H1 (cell line): ENCODE measurements around the gene PCDHGB1. TPM values are rescaled to one million over a fixed set of nuclear protein-coding genes. Genes with fewer than 3 reads are reported as not detected.

ENCODE experiments used
- CTCF ChIA-PET: fragments of 300-600 bp; sonication (Branson Sonifier 250); formaldehyde crosslinking; loops from one replicate; lab custom pipeline; 2021; ENCODE audit not compliant: partially characterized antibody; lab: Charles Lee
- POLR2A ChIA-PET: fragments of 300-600 bp; sonication (Branson Sonifier 250); formaldehyde crosslinking; loops from one replicate; lab custom pipeline; 2021; ENCODE audit warnings: inconsistent platforms; ENCODE audit not compliant: partially characterized antibody; lab: Charles Lee
- DNase-seq, 2 experiments: peaks; one replicate each; pipeline versions ENCODE4 v3.0.0 to v3.0.0-alpha.2; 2010 to 2022; ENCODE audit warnings: low spot score in 2 of 2, low read depth in 1 of 2, mixed read lengths in 1 of 2
- FAIRE-seq: peaks from 2 replicates; lab custom pipeline; 2011; peaks lifted over from hg19 to GRCh38; lab: Jason Lieb, UNC
- H2AFZ ChIP-seq: 2 replicates; pipeline ENCODE4 v1.8.1; 2012; ENCODE audit warnings: low read length, inconsistent platforms
- H2AK5ac ChIP-seq: 2 replicates; pipeline ENCODE4 v1.6.1; 2013; ENCODE audit warnings: low read depth, low read length
- H2BK120ac ChIP-seq: replicated peaks from 2 replicates; pipeline ENCODE3; 2013; ENCODE audit warnings: low read depth, low read length, inconsistent platforms
- H2BK12ac ChIP-seq: 2 replicates; pipeline ENCODE4 v1.6.1; 2013; ENCODE audit warnings: low read depth, low read length
- H2BK15ac ChIP-seq: 2 replicates; pipeline ENCODE4 v1.6.1; 2013; ENCODE audit warnings: low read length
- H2BK20ac ChIP-seq: 2 replicates; pipeline ENCODE4 v1.6.1; 2013; ENCODE audit warnings: low read length
- H2BK5ac ChIP-seq: 2 replicates; pipeline ENCODE4 v1.6.1; 2013; ENCODE audit warnings: low read depth, low read length
- H3K14ac ChIP-seq: 2 replicates; pipeline ENCODE4 v1.6.1; 2013; ENCODE audit warnings: inconsistent platforms; ENCODE audit not compliant: insufficient read length
- H3K18ac ChIP-seq: 2 replicates; pipeline ENCODE4 v1.6.1; 2013; ENCODE audit warnings: low read length; ENCODE audit errors: extremely low read depth
- H3K23ac ChIP-seq: 2 replicates; pipeline ENCODE4 v1.6.1; 2013; ENCODE audit warnings: inconsistent platforms; ENCODE audit not compliant: insufficient read length
- H3K23me2 ChIP-seq: 2 replicates; pipeline ENCODE4 v1.6.1; 2013; ENCODE audit warnings: low read depth, low read length
- H3K27ac ChIP-seq: 2 replicates; pipeline ENCODE4 v1.6.1; 2011; ENCODE audit warnings: low read depth, low read length, inconsistent platforms
- H3K27me3 ChIP-seq, 4 experiments: replicated peaks in 1 of 4; 1 replicate in 1 of 4; 2 replicates in 3 of 4; pipeline versions ENCODE4 v1.6.1 to v1.8.1; 2011 to 2013; ENCODE audit warnings: low read length in 3 of 4, mild to moderate bottlenecking in 3 of 4, inconsistent platforms in 2 of 4, mixed read lengths in 2 of 4, moderate library complexity in 1 of 4; ENCODE audit not compliant: control insufficient read depth in 3 of 4, insufficient read depth in 3 of 4; ENCODE audit errors: extremely low read depth in 1 of 4
- H3K36me3 ChIP-seq, 4 experiments: 2 replicates each; pipeline versions ENCODE4 v1.6.1 to v1.8.1; 2011 to 2013; ENCODE audit warnings: mild to moderate bottlenecking in 4 of 4, low read length in 3 of 4, moderate library complexity in 2 of 4, control low read depth in 1 of 4, inconsistent platforms in 1 of 4; ENCODE audit not compliant: insufficient read depth in 4 of 4, control insufficient read depth in 2 of 4
- H3K4ac ChIP-seq: replicated peaks from 2 replicates; pipeline ENCODE3; 2013; ENCODE audit warnings: low read length, low read depth, mixed read lengths, inconsistent platforms; ENCODE audit not compliant: insufficient read length
- H3K4me1 ChIP-seq, 4 experiments: replicated peaks in 1 of 4; 1 replicate in 1 of 4; 2 replicates in 3 of 4; pipeline versions ENCODE4 v1.6.1 to v1.8.1; 2011 to 2013; ENCODE audit warnings: low read length in 3 of 4, inconsistent platforms in 2 of 4, mixed read lengths in 1 of 4; ENCODE audit not compliant: insufficient read depth in 4 of 4, control insufficient read depth in 3 of 4
- H3K4me2 ChIP-seq, 2 experiments: 2 replicates each; pipeline versions ENCODE4 v1.6.1 to v1.8.1; 2011 to 2013; ENCODE audit warnings: low read depth in 2 of 2, low read length in 2 of 2, control low read depth in 1 of 2, inconsistent platforms in 1 of 2, mild to moderate bottlenecking in 1 of 2; ENCODE audit not compliant: insufficient read depth in 1 of 2
- H3K4me3 ChIP-seq, 4 experiments: fragments of 200-600, 300-600 bp in 1 of 4; sonication (generic), shearing (Covaris generic), sonication (Bioruptor Twin) in 1 of 4; 2 replicates each; pipeline versions ENCODE4 v1.5.1 to v1.8.1; 2011 to 2016; ENCODE audit warnings: low read length in 4 of 4, low read depth in 3 of 4, control low read depth in 2 of 4, inconsistent platforms in 2 of 4, mild to moderate bottlenecking in 2 of 4, mixed read lengths in 1 of 4, moderate library complexity in 1 of 4; ENCODE audit not compliant: insufficient read depth in 2 of 4; ENCODE audit errors: extremely low read depth in 1 of 4
- H3K56ac ChIP-seq: replicated peaks from 2 replicates; pipeline ENCODE3; 2013; ENCODE audit warnings: low read depth, mild to moderate bottlenecking, mixed read lengths, low read length, inconsistent platforms; ENCODE audit not compliant: insufficient read length
- H3K79me1 ChIP-seq: 2 replicates; pipeline ENCODE4 v1.6.1; 2013; ENCODE audit warnings: low read depth, low read length, control low read depth
- H3K79me2 ChIP-seq, 2 experiments: 2 replicates each; pipeline versions ENCODE4 v1.6.1 to v1.8.1; 2012 to 2013; ENCODE audit warnings: low read length in 2 of 2, mild to moderate bottlenecking in 2 of 2, inconsistent platforms in 1 of 2; ENCODE audit not compliant: insufficient read depth in 2 of 2, control insufficient read depth in 1 of 2
- H3K9ac ChIP-seq, 4 experiments: replicated peaks in 1 of 4; 1 replicate in 1 of 4; 2 replicates in 3 of 4; pipeline versions ENCODE4 v1.6.1 to v1.8.1; 2011 to 2013; ENCODE audit warnings: low read depth in 3 of 4, low read length in 3 of 4, control low read depth in 2 of 4, mild to moderate bottlenecking in 2 of 4, moderate library complexity in 2 of 4, inconsistent platforms in 1 of 4; ENCODE audit errors: extremely low read depth in 1 of 4
- H3K9me3 ChIP-seq, 2 experiments: 2 replicates each; pipeline versions ENCODE4 v1.6.1 to v1.8.1; 2012 to 2013; ENCODE audit warnings: mild to moderate bottlenecking in 2 of 2, moderate library complexity in 2 of 2, control low read depth in 1 of 2, inconsistent platforms in 1 of 2, low read depth in 1 of 2, low read length in 1 of 2, mixed read lengths in 1 of 2; ENCODE audit not compliant: insufficient read depth in 2 of 2
- H4K20me1 ChIP-seq, 2 experiments: replicated peaks in 1 of 2; 2 replicates each; pipeline versions ENCODE3 to v1.8.1; 2011 to 2013; ENCODE audit warnings: inconsistent platforms in 2 of 2, low read length in 2 of 2, mild to moderate bottlenecking in 1 of 2; ENCODE audit not compliant: insufficient read depth in 2 of 2, control insufficient read depth in 1 of 2
- H4K5ac ChIP-seq: 2 replicates; pipeline ENCODE4 v1.6.1; 2013; ENCODE audit warnings: low read length, low read depth, mixed read lengths, inconsistent platforms; ENCODE audit not compliant: insufficient read length
- H4K8ac ChIP-seq: 2 replicates; pipeline ENCODE4 v1.8.0; 2013; ENCODE audit warnings: mild to moderate bottlenecking, moderate library complexity, low read length, inconsistent platforms; ENCODE audit not compliant: insufficient read depth; ENCODE audit errors: extremely low read depth
- H4K91ac ChIP-seq: replicated peaks from 2 replicates; pipeline ENCODE3; 2013; ENCODE audit warnings: low read length, mixed read lengths, inconsistent platforms; ENCODE audit not compliant: insufficient read length
- GTF2F1 ChIP-seq: IDR thresholded peaks from 2 replicates; pipeline ENCODE4 v1.6.1; 2012; ENCODE audit warnings: low read depth, low read length, improper control_type of control experiment, borderline replicate concordance
- RAD21 ChIP-seq, 2 experiments: IDR thresholded peaks in 1 of 2; conservative IDR thresholded peaks in 1 of 2; 2 replicates each; pipeline ENCODE4 v1.6.1; 2011; ENCODE audit warnings: low read depth in 2 of 2, low read length in 2 of 2, improper control_type of control experiment in 1 of 2, inconsistent platforms in 1 of 2, mild to moderate bottlenecking in 1 of 2, moderate library complexity in 1 of 2
- TCF12 ChIP-seq: IDR thresholded peaks from 2 replicates; pipeline ENCODE4 v1.6.1; 2011; ENCODE audit warnings: low read depth, mild to moderate bottlenecking, low read length
- WGBS, 2 experiments: shearing (Covaris generic) in 1 of 2; methylation state at CpG; one replicate each; pipeline versions ENCODE4 v1.1.6 to v1.1.7; 2013 to 2015; ENCODE audit warnings: low lambda C conversion rate in 2 of 2, mixed read lengths in 2 of 2, inconsistent platforms in 1 of 2, low coverage in 1 of 2, missing lambda C conversion rate in 1 of 2; ENCODE audit not compliant: insufficient replicate concordance in 2 of 2, insufficient coverage in 1 of 2, insufficient read length in 1 of 2; ENCODE audit errors: extremely low coverage in 1 of 2, missing lambda C conversion rate in 1 of 2; 5-methylcytosine and 5-hydroxymethylcytosine counted together
- polyA plus RNA-seq, 7 experiments: library from polyadenylated mRNA; depleted of rRNA in 3 of 7; stranded (reverse) in 5 of 7; unstranded in 2 of 7; fragments of >200 nt in 5 of 7; fragments of 200-250 nt in 2 of 7; gene quantifications; 1 replicate in 5 of 7; 2 replicates in 1 of 7; 4 replicates in 1 of 7; pipeline versions ENCODE4 v1.2.1 to v1.2.3, GENCODE V29; 2011 to 2013; ENCODE audit warnings: missing spikeins in 2 of 7, mixed read lengths in 2 of 7
- total RNA-seq: library from RNA; stranded (reverse); fragmentation: NEBNext Ultra II Directional; extraction: Animal tissue kit (Norgen Biotek cat#: 25700); gene quantifications from 2 replicates; pipeline ENCODE4 v1.2.1, GENCODE V29; 2021
- TF ChIP-seq, protein P1 (sequence below), 3 experiments: IDR thresholded peaks; 1 replicate in 2 of 3; 2 replicates in 1 of 3; pipeline versions ENCODE4 v1.5.1 to v1.6.1; 2011; ENCODE audit warnings: low read length in 3 of 3, mild to moderate bottlenecking in 3 of 3, inconsistent platforms in 2 of 3, low read depth in 1 of 3, moderate library complexity in 1 of 3; ENCODE audit not compliant: insufficient read depth in 1 of 3; ENCODE audit errors: control extremely low read depth in 1 of 3

The PCDHGB1 gene
- total and polyA plus RNA-seq, 2 of the 8 experiments (the other 6 are each of a cell fraction or from before 2014, with no cell fraction given) = 1.3 to 2.8 TPM

DNA sequence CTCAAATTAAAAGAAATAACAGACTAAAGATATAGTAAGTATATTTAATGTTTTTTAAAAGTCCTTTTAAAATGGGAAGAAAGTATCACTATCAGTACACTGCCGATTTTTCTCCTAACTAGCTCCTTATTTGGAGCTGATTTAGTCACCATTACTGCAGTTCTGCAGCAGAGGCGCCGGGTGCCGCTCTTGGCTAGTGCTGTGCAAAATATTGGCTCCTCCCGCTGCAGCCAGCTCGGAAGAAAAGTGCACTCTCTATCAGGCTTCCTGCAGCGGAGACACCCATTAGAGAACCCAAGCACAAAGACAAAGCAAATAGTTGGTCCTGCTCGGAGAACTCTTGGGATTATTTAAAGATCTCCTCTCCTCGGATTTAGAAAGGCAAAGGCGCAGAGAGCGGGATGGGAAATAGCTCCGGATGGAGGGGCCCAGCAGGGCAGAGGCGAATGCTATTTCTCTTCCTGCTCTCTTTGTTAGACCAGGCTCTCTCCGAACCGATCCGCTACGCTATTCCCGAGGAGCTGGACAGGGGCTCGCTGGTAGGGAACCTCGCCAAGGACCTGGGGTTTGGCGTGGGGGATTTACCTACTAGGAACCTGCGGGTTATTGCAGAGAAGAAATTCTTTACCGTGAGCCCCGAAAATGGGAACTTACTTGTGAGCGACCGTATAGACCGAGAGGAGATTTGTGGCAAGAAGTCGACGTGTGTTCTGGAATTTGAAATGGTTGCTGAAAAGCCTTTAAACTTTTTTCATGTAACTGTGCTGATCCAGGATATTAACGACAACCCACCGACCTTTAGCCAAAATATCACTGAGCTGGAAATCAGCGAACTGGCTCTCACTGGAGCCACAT, 20.3 kb downstream of the PCDHGB1 start, which contains the start of gene PCDHGB3:
Gene PCDHGB3 (plus strand): TSS at position 249 of the 855 bp plus-strand sequence. CDS start 153 bp downstream, at position 402.
- Histone ChIP-seq H2BK12ac (no peak within 1 kb of the TSS), H3K56ac (no peak within 1 kb of the TSS), H4K5ac (no peak within 1 kb of the TSS), H3K4me3 (no peak within 1 kb of the TSS), H3K4ac (no peak within 1 kb of the TSS), H3K23me2 (no peaks in the 10 kb centered on the region), H3K27ac (no peak within 1 kb of the TSS), H3K79me1 (no peaks in the 10 kb centered on the region), H3K14ac (no peak within 1 kb of the TSS), H3K4me2 (no peak within 1 kb of the TSS), H2AFZ (no peak within 1 kb of the TSS), H4K20me1 (no peaks in the 10 kb centered on the region), H3K23ac (no peak within 1 kb of the TSS), H2BK20ac (no peak within 1 kb of the TSS), H3K79me2 (no peaks in the 10 kb centered on the region), H3K9ac (no peak within 1 kb of the TSS), H2BK15ac (no peak within 1 kb of the TSS), H3K9me3 (peaks cover 42 to 55% of the 10 kb centered on the region in 2 experiments), H2BK5ac (no peak within 1 kb of the TSS), H4K8ac (no peak within 1 kb of the TSS), H2BK120ac (no peak within 1 kb of the TSS), H3K27me3 (no peaks in the 10 kb centered on the region), H2AK5ac (no peak within 1 kb of the TSS), H4K91ac (no peak within 1 kb of the TSS), H3K18ac (no peak within 1 kb of the TSS), H3K36me3 (peaks cover 0 to 3% (median 0%) of the 10 kb centered on the region in 4 experiments; a peak in 2 of 8 replicates), H3K4me1 (no peaks in the 10 kb centered on the region)
- WGBS, 2 experiments = 89% methylated on average over 32 of the region's 32 CpGs; no CpG with 5 or more reads in 1 of the 2 experiments
- POLR2A ChIA-PET = interaction anchor here (1.1 to 1.6 kb wide), 2 partner anchors 17 to 276 kb away, joined by 3 to 4 read pairs; partner anchors contain the start of genes PCDHB2 and PCDHGB4
- CTCF ChIA-PET = interaction anchor here (0.6 to 3.7 kb wide), 34 partner anchors 8 to 591 kb away, joined by 3 to 27 read pairs (median 4); partner anchors contain the start of genes PCDHB10, PCDHB14, PCDHB4 and PCDHGA10
- peak; percentile 43 to 50; a peak in 3 of 4 replicates for TF ChIP-seq RAD21 (IDR thresholded peaks at IDR 0.05 in 1 of 2, conservative IDR thresholded peaks at IDR 0.05 in 1 of 2; ENCODE audit: low read depth in 2 of 2, low read length in 2 of 2)
- TF ChIP-seq, protein P1, sequence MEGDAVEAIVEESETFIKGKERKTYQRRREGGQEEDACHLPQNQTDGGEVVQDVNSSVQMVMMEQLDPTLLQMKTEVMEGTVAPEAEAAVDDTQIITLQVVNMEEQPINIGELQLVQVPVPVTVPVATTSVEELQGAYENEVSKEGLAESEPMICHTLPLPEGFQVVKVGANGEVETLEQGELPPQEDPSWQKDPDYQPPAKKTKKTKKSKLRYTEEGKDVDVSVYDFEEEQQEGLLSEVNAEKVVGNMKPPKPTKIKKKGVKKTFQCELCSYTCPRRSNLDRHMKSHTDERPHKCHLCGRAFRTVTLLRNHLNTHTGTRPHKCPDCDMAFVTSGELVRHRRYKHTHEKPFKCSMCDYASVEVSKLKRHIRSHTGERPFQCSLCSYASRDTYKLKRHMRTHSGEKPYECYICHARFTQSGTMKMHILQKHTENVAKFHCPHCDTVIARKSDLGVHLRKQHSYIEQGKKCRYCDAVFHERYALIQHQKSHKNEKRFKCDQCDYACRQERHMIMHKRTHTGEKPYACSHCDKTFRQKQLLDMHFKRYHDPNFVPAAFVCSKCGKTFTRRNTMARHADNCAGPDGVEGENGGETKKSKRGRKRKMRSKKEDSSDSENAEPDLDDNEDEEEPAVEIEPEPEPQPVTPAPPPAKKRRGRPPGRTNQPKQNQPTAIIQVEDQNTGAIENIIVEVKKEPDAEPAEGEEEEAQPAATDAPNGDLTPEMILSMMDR (IDR thresholded peaks at IDR 0.05; ENCODE audit: control extremely low read depth in 1 of 3, insufficient read depth in 1 of 3, low read depth in 1 of 3, low read length in 3 of 3) = peak; percentile 14 to 28 (median 24); a peak in 3 of 4 replicates
- TF ChIP-seq GTF2F1 = no peak
- TF ChIP-seq TCF12 = no peak
- no peak for DNase-seq
- FAIRE-seq = no peak
